ENCODE measurements around the gene TRAPPC6A.

Gene TRAPPC6A

GRCh38 chr19:45177817-45178261 is at the start of gene TRAPPC6A:
TSS of gene TRAPPC6A (minus strand) at chr19:45178237. CDS start at chr19:45178218, 19 bp downstream.
- DNase-seq: peak; percentile 73

- DNase-seq: no peak
Observed at GRCh38 chr19:45224645-45225044, 46.6 kb upstream of the TRAPPC6A start.

GRCh38 chr19:45223879-45224278 is 45.8 kb upstream of the TRAPPC6A start:
- no peak for DNase-seq

- no peak for DNase-seq
Observed at GRCh38 chr19:45222724-45223123, 44.7 kb upstream of the TRAPPC6A start.

GRCh38 chr19:45218911-45219743 is 41.1 kb upstream of the TRAPPC6A start:
- DNase-seq: no peak

GRCh38 chr19:45218426-45218825 is 40.4 kb upstream of the TRAPPC6A start:
- no peak for DNase-seq

GRCh38 chr19:45217957-45218334 is 39.9 kb upstream of the TRAPPC6A start:
- DNase-seq: no peak

- no peak for DNase-seq
Observed at GRCh38 chr19:45217193-45217956, 39.3 kb upstream of the TRAPPC6A start.

GRCh38 chr19:45216667-45217066 is 38.6 kb upstream of the TRAPPC6A start:
- DNase-seq: no peak

GRCh38 chr19:45215391-45216191 is 37.6 kb upstream of the TRAPPC6A start:
- peak; percentile 47 for DNase-seq

GRCh38 chr19:45213031-45213430 is 35.0 kb upstream of the TRAPPC6A start:
- DNase-seq: no peak

GRCh38 chr19:45211751-45212381 is 33.8 kb upstream of the TRAPPC6A start:
- DNase-seq: no peak

- DNase-seq: no peak
Observed at GRCh38 chr19:45206328-45206727, 28.3 kb upstream of the TRAPPC6A start.

- no peak for DNase-seq
Observed at GRCh38 chr19:45205810-45206209, 27.8 kb upstream of the TRAPPC6A start.

- DNase-seq: no peak
Observed at GRCh38 chr19:45202637-45203036, 24.6 kb upstream of the TRAPPC6A start.

- peak; percentile 58 for DNase-seq
Observed at GRCh38 chr19:45200568-45200967, 22.5 kb upstream of the TRAPPC6A start.

GRCh38 chr19:45195764-45196163 is 17.7 kb upstream of the TRAPPC6A start:
- DNase-seq: peak; percentile 24

- no peak for DNase-seq
Observed at GRCh38 chr19:45191375-45191774, 13.3 kb upstream of the TRAPPC6A start.

- DNase-seq: no peak
Observed at GRCh38 chr19:45189971-45190370, 11.9 kb upstream of the TRAPPC6A start.

GRCh38 chr19:45187421-45188100 is 9.5 kb upstream of the TRAPPC6A start:
- peak; percentile 71 for DNase-seq

- no peak for DNase-seq
Observed at GRCh38 chr19:45186509-45187334, 8.7 kb upstream of the TRAPPC6A start.
